WTC11 (cell line): ENCODE measurements around the gene MET. TPM values are rescaled to one million over a fixed set of nuclear protein-coding genes. Genes with fewer than 3 reads are reported as not detected.

Experiments used
- ATAC-seq: fragments of 200-7000 bp; cut with Tn5 transposase; 2 replicates; pipeline ENCODE4 v1.10.0; 2021; ENCODE audit warnings: mild to moderate bottlenecking, moderate library complexity
- CTCF ChIA-PET: fragments of 300-600 bp; sonication (Branson Sonifier 250); formaldehyde crosslinking; loops from one replicate; lab custom pipeline; 2021; ENCODE audit warnings: antibody characterized with exemption; lab: Charles Lee
- POLR2A ChIA-PET: fragments of 350-600 bp; sonication (Branson Sonifier 250); formaldehyde crosslinking; loops from one replicate; lab custom pipeline; 2021; ENCODE audit warnings: antibody characterized with exemption; lab: Charles Lee
- DNase-seq: peaks from one replicate; pipeline ENCODE4 v3.0.0; 2021; ENCODE audit warnings: low spot score
- H3K27ac Mint-ChIP-seq: 2 replicates; pipeline ENCODE4 v1.8.0; 2021; ENCODE audit warnings: mixed read lengths
- H3K27me3 Mint-ChIP-seq: 2 replicates; pipeline ENCODE4 v1.8.0; 2021; ENCODE audit warnings: low read depth, mild to moderate bottlenecking, moderate library complexity, mixed read lengths
- H3K36me3 Mint-ChIP-seq: 2 replicates; pipeline ENCODE4 v1.8.0; 2021; ENCODE audit warnings: mixed read lengths
- H3K4me1 Mint-ChIP-seq: 2 replicates; pipeline ENCODE4 v1.8.0; 2022; ENCODE audit warnings: mixed read lengths
- H3K4me3 Mint-ChIP-seq: 2 replicates; pipeline ENCODE4 v1.8.0; 2021; ENCODE audit warnings: mild to moderate bottlenecking, moderate library complexity, mixed read lengths
- H3K9me3 Mint-ChIP-seq: 2 replicates; pipeline ENCODE4 v1.8.0; 2021; ENCODE audit warnings: mixed read lengths
- ATF1 ChIP-seq: sonication (generic); formaldehyde crosslinking; IDR thresholded peaks from 2 replicates; pipeline ENCODE4 v1.8.1; 2023; ENCODE audit warnings: mild to moderate bottlenecking, moderate library complexity, missing genetic modification reagents
- CREM ChIP-seq: sonication (generic); formaldehyde crosslinking; IDR thresholded peaks from 2 replicates; pipeline ENCODE4 v1.8.1; 2022; ENCODE audit warnings: mild to moderate bottlenecking, missing genetic modification reagents, moderate library complexity
- E2F4 ChIP-seq: sonication (generic); formaldehyde crosslinking; IDR thresholded peaks from 2 replicates; pipeline ENCODE4 v1.8.1; 2022; ENCODE audit warnings: low read depth, mild to moderate bottlenecking, moderate library complexity, missing genetic modification reagents, borderline replicate concordance
- ELF4 ChIP-seq: sonication (generic); formaldehyde crosslinking; IDR thresholded peaks from 2 replicates; pipeline ENCODE4 v1.8.1; 2022; ENCODE audit warnings: low read depth, mild to moderate bottlenecking, moderate library complexity, missing genetic modification reagents
- FOXJ3 ChIP-seq: sonication (generic); formaldehyde crosslinking; IDR thresholded peaks from 2 replicates; pipeline ENCODE4 v1.9.0; 2021; ENCODE audit warnings: missing genetic modification reagents, mild to moderate bottlenecking, borderline replicate concordance
- FOXP1 ChIP-seq: sonication (generic); formaldehyde crosslinking; IDR thresholded peaks from 2 replicates; pipeline ENCODE4 v1.8.0; 2022; ENCODE audit warnings: missing genetic modification reagents, mild to moderate bottlenecking, moderate library complexity, borderline replicate concordance
- IRF2 ChIP-seq: sonication (generic); formaldehyde crosslinking; IDR thresholded peaks from 2 replicates; pipeline ENCODE4 v1.8.0; 2022; ENCODE audit warnings: low read depth, missing genetic modification reagents, borderline replicate concordance
- NR1H2 ChIP-seq: sonication (generic); formaldehyde crosslinking; IDR thresholded peaks from 2 replicates; pipeline ENCODE4 v1.9.0; 2021; ENCODE audit warnings: mild to moderate bottlenecking, moderate library complexity, missing genetic modification reagents
- NR3C1 ChIP-seq: sonication (generic); formaldehyde crosslinking; conservative IDR thresholded peaks from 2 replicates; pipeline ENCODE4 v1.8.1; 2023; ENCODE audit warnings: low read depth, mild to moderate bottlenecking, missing genetic modification reagents
- OVOL2 ChIP-seq: fragments of 250-450 bp; sonication (Bioruptor Pico); IDR thresholded peaks from 2 replicates; pipeline ENCODE4 v1.9.0; 2021; ENCODE audit warnings: mild to moderate bottlenecking, borderline replicate concordance
- RORB ChIP-seq: fragments of 250-450 bp; sonication (Bioruptor Pico); IDR thresholded peaks from 2 replicates; pipeline ENCODE4 v1.9.0; 2021; ENCODE audit warnings: mild to moderate bottlenecking
- SP1 ChIP-seq: sonication (generic); formaldehyde crosslinking; conservative IDR thresholded peaks from 2 replicates; pipeline ENCODE4 v1.8.1; 2022; ENCODE audit warnings: missing genetic modification reagents
- ZNF138 ChIP-seq: sonication (generic); formaldehyde crosslinking; conservative IDR thresholded peaks from 2 replicates; pipeline ENCODE4 v1.8.1; 2022; ENCODE audit warnings: mild to moderate bottlenecking, moderate library complexity, missing genetic modification reagents
- ZNF219 ChIP-seq: sonication (generic); formaldehyde crosslinking; IDR thresholded peaks from 2 replicates; pipeline ENCODE4 v1.8.0; 2023; ENCODE audit warnings: missing genetic modification reagents, mild to moderate bottlenecking, borderline replicate concordance
- ZNF263 ChIP-seq: sonication (generic); formaldehyde crosslinking; IDR thresholded peaks from 2 replicates; pipeline ENCODE4 v1.8.1; 2022; ENCODE audit warnings: low read depth, mild to moderate bottlenecking, moderate library complexity, missing genetic modification reagents
- ZNF396 ChIP-seq: fragments of 250-450 bp; sonication (Bioruptor Pico); IDR thresholded peaks from 2 replicates; pipeline ENCODE4 v1.8.0; 2021; ENCODE audit warnings: mild to moderate bottlenecking, moderate library complexity, borderline replicate concordance
- ZNF416 ChIP-seq: fragments of 250-450 bp; sonication (Bioruptor Pico); IDR thresholded peaks from 2 replicates; pipeline ENCODE4 v1.9.0; 2021; ENCODE audit warnings: mild to moderate bottlenecking, inconsistent platforms
- ZNF671 ChIP-seq: fragments of 250-450 bp; sonication (Bioruptor Pico); IDR thresholded peaks from 2 replicates; pipeline ENCODE4 v1.8.0; 2021; ENCODE audit warnings: mild to moderate bottlenecking
- total RNA-seq: library from RNA; stranded (reverse); gene quantifications from 3 replicates; pipeline ENCODE4 v1.2.3, GENCODE V29; 2021
- TF ChIP-seq, protein P1 (sequence below): fragments of 250-450 bp; sonication (Bioruptor Pico); IDR thresholded peaks from 2 replicates; pipeline ENCODE4 v1.8.0; 2021; ENCODE audit warnings: mild to moderate bottlenecking
- TF ChIP-seq, protein P2 (sequence below): sonication (generic); formaldehyde crosslinking; conservative IDR thresholded peaks from 2 replicates; pipeline ENCODE4 v1.8.1; 2023; ENCODE audit warnings: mild to moderate bottlenecking, low read depth, missing genetic modification reagents, moderate library complexity
- TF ChIP-seq, protein P3 (sequence below): sonication (generic); formaldehyde crosslinking; IDR thresholded peaks from 2 replicates; pipeline ENCODE4 v1.8.1; 2022; ENCODE audit warnings: mild to moderate bottlenecking, missing genetic modification reagents, moderate library complexity, borderline replicate concordance

MET gene
- total RNA-seq, 1 experiment from 2014 or later: 9.4 TPM

GRCh38 chr7:116632384-116632783, 39.6 kb upstream of the MET start:
- 0 out of 2 replicates have a peak, but pooled peaks cover 4% of the 10 kb centered on the region for H3K9me3 Mint-ChIP-seq
- no peak overlapping the region for H3K4me3 Mint-ChIP-seq
- no peak overlapping the region for H3K27ac Mint-ChIP-seq
- CTCF ChIA-PET: no interaction called here
- 0 out of 2 replicates have a peak, but pooled peaks cover 3% of the 10 kb centered on the region for H3K4me1 Mint-ChIP-seq
- POLR2A ChIA-PET: no interaction called here
- no peak for ATAC-seq
- TF ChIP-seq ZNF263 (CRISPR knock-in tag) (no peak), ZNF396 (CRISPR knock-in tag) (no peak), ELF4 (CRISPR knock-in tag) (no peak), IRF2 (CRISPR knock-in tag) (no peak), ATF1 (CRISPR knock-in tag) (no peak), FOXP1 (CRISPR knock-in tag) (no peak), NR3C1 (CRISPR knock-in tag) (no peak), ZNF138 (CRISPR knock-in tag) (no peak), ZNF219 (no peak), E2F4 (no peak), OVOL2 (CRISPR knock-in tag) (no peak), FOXJ3 (CRISPR knock-in tag) (no peak), NR1H2 (CRISPR knock-in tag) (no peak), CREM (no peak)
- TF ChIP-seq, protein P1, sequence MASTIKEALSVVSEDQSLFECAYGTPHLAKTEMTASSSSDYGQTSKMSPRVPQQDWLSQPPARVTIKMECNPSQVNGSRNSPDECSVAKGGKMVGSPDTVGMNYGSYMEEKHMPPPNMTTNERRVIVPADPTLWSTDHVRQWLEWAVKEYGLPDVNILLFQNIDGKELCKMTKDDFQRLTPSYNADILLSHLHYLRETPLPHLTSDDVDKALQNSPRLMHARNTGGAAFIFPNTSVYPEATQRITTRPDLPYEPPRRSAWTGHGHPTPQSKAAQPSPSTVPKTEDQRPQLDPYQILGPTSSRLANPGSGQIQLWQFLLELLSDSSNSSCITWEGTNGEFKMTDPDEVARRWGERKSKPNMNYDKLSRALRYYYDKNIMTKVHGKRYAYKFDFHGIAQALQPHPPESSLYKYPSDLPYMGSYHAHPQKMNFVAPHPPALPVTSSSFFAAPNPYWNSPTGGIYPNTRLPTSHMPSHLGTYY (CRISPR knock-in tag): no peak
- TF ChIP-seq, protein P2, sequence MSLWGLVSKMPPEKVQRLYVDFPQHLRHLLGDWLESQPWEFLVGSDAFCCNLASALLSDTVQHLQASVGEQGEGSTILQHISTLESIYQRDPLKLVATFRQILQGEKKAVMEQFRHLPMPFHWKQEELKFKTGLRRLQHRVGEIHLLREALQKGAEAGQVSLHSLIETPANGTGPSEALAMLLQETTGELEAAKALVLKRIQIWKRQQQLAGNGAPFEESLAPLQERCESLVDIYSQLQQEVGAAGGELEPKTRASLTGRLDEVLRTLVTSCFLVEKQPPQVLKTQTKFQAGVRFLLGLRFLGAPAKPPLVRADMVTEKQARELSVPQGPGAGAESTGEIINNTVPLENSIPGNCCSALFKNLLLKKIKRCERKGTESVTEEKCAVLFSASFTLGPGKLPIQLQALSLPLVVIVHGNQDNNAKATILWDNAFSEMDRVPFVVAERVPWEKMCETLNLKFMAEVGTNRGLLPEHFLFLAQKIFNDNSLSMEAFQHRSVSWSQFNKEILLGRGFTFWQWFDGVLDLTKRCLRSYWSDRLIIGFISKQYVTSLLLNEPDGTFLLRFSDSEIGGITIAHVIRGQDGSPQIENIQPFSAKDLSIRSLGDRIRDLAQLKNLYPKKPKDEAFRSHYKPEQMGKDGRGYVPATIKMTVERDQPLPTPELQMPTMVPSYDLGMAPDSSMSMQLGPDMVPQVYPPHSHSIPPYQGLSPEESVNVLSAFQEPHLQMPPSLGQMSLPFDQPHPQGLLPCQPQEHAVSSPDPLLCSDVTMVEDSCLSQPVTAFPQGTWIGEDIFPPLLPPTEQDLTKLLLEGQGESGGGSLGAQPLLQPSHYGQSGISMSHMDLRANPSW (CRISPR knock-in tag): no peak
- TF ChIP-seq, protein P3, sequence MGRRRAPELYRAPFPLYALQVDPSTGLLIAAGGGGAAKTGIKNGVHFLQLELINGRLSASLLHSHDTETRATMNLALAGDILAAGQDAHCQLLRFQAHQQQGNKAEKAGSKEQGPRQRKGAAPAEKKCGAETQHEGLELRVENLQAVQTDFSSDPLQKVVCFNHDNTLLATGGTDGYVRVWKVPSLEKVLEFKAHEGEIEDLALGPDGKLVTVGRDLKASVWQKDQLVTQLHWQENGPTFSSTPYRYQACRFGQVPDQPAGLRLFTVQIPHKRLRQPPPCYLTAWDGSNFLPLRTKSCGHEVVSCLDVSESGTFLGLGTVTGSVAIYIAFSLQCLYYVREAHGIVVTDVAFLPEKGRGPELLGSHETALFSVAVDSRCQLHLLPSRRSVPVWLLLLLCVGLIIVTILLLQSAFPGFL (CRISPR knock-in tag): no peak
- no peak for DNase-seq
- H3K36me3 Mint-ChIP-seq: no peaks in the 10 kb centered on the region
- H3K27me3 Mint-ChIP-seq: no peaks in the 10 kb centered on the region

DNA sequence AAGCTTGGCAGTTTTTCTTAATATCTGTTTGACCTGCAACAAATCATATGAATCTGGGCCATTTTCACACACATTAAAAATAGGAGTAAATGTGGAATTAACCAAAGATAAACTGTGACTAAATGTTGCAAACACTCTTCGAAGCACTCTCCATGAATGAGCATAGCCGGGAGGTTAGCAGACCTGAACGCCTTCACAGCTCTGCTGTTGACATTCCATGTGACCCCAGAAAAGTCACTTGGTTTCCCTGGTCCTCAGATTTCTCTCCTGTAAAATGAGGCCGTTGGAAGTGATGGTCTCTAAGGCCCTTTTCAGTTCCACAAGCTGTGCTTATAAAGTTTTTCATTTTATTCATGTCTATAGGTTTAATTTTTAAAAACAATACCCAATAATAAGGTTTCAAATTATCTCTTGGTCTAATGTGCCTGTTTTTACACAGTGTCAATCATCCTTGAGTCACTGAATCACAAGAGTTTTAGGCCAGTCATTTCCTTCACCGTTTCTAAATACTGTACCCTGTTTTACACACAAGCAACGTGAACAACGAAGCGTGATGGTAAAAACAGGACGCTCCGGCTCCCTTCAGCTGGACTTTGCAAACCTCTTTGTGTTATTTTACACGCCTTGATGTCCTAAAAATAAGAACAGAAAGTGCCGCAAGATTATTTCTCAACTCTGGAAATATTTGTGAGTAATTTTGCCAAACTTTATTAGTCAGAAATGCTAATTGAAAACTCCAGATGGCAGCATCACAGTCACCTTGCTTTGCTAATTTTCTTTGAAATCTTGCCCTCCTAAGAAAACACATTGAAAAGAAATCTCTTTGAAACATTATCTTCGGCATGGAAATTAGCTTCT, 38.6 kb upstream of the MET start:
- no peak for DNase-seq
- Mint-ChIP-seq H3K27ac (no peak overlapping the region), H3K36me3 (0 out of 2 replicates have a peak, but pooled peaks cover 3% of the 10 kb centered on the region), H3K4me1 (0 out of 2 replicates have a peak, but pooled peaks cover 3% of the 10 kb centered on the region), H3K27me3 (no peaks in the 10 kb centered on the region), H3K9me3 (0 out of 2 replicates have a peak, but pooled peaks cover 4% of the 10 kb centered on the region), H3K4me3 (no peak overlapping the region)
- ATAC-seq: no peak
- TF ChIP-seq SP1 (CRISPR knock-in tag): no peak
- TF ChIP-seq ZNF671 (CRISPR knock-in tag): no peak
- no peak for TF ChIP-seq E2F4
- TF ChIP-seq ZNF416 (CRISPR knock-in tag): no peak
- no peak for TF ChIP-seq RORB
- POLR2A ChIA-PET: no interaction called here
- CTCF ChIA-PET: no interaction called here
